Upper lobe of right lung (tissue), 1 donor: ENCODE results near the gene LRRC66. TPM values are rescaled to one million over a fixed set of nuclear protein-coding genes. Genes with fewer than 3 reads are reported as not detected.

Experiments used
- ATAC-seq: fragments of 200-7000 bp; cut with Tn5 transposase; one replicate; pipeline ENCODE4 v1.9.1; 2020; ENCODE audit warnings: mild to moderate bottlenecking, moderate library complexity
- DNase-seq: peaks from one replicate; pipeline ENCODE4 v3.0.0-alpha.2; 2020
- H3K27ac ChIP-seq: fragments of 200-600 bp; one replicate; pipeline ENCODE4 v1.8.0; 2022
- H3K27me3 ChIP-seq: fragments of 200-600 bp; one replicate; pipeline ENCODE4 v1.8.0; 2022; ENCODE audit warnings: mild to moderate bottlenecking
- H3K36me3 ChIP-seq: fragments of 200-600 bp; one replicate; pipeline ENCODE4 v1.8.0; 2022
- H3K4me1 ChIP-seq: fragments of 200-600 bp; one replicate; pipeline ENCODE4 v1.8.0; 2022
- H3K4me3 ChIP-seq: fragments of 200-600 bp; one replicate; pipeline ENCODE4 v1.8.0; 2022; ENCODE audit warnings: mild to moderate bottlenecking
- H3K9me3 ChIP-seq: fragments of 200-600 bp; one replicate; pipeline ENCODE4 v1.8.0; 2022
- intact Hi-C: fragments of 100-400 bp; cut with DNase I; formaldehyde crosslinking; loops from one replicate; pipeline ENCODE4 v1.11.0; 2022
- long read RNA-seq: library from polyadenylated mRNA; unstranded; transcript quantifications from one replicate; pipeline ENCODE4 v2.0.0, GENCODE V29; 2021
- total RNA-seq: library from RNA; stranded (reverse); fragmentation: NEBNext Ultra II Directional; extraction: Animal tissue kit (Norgen Biotek cat#: 25700); gene quantifications from one replicate; pipeline ENCODE4 v1.2.1, GENCODE V29; 2021
- TF ChIP-seq, protein P1 (sequence below): fragments of 200-600 bp; IDR thresholded peaks from one replicate; pipeline ENCODE4 v1.8.0; 2022; ENCODE audit warnings: antibody characterized with exemption
- donor health status: DM: no; HTN: yes; CAD: no; lungs with severe emphysema.

Gene LRRC66, protein sequence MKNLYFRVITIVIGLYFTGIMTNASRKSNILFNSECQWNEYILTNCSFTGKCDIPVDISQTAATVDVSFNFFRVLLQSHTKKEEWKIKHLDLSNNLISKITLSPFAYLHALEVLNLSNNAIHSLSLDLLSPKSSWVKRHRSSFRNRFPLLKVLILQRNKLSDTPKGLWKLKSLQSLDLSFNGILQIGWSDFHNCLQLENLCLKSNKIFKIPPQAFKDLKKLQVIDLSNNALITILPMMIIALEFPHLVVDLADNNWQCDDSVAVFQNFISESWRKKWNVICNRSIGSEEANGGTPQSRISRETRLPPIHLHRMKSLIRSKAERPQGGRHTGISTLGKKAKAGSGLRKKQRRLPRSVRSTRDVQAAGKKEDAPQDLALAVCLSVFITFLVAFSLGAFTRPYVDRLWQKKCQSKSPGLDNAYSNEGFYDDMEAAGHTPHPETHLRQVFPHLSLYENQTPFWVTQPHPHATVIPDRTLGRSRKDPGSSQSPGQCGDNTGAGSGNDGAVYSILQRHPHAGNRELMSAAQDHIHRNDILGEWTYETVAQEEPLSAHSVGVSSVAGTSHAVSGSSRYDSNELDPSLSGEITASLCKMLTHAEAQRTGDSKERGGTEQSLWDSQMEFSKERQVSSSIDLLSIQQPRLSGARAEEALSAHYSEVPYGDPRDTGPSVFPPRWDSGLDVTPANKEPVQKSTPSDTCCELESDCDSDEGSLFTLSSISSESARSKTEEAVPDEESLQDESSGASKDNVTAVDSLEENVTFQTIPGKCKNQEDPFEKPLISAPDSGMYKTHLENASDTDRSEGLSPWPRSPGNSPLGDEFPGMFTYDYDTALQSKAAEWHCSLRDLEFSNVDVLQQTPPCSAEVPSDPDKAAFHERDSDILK
- total RNA-seq: 0.12 TPM
- long read RNA-seq: 0 reads

DNA sequence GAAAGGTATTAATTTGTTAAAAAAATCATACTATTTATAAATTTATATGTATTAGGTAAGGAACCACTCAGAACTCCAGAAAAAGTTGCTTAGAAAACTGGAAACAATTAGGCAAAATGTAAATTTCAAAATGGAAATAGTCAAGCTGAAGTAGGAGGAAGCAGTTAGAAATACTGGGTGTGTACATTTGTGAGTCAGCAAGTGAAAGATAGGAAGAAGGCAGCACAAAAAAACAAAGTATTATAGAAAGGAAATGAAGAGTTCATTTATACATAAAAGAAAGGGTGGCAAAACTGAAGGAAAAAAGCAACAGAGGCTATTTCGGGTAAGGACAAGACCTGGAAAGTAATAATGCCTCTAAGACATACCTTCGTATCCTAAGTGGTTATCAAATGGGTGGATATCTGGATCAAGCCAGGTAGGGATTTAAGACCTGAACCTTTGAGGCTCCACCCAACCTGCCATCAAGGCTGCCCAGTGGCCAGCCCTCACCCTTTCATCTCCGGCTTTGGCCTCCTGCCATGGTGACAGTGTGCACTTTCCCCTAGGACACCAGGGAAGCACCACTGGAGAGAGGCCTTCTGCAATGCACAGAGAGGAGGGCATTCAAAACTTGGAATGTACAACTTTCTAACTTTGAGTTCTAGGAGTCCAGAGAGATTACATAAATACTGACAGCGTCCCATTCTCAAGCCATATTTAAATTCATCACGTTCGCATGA lies at the start of gene LRRC66:
TSS of gene LRRC66 (minus strand) at position 428 of the 722 bp plus-strand sequence. CDS start 2,750 bp downstream, outside the sequence.
- DNase-seq: no peak
- H3K9me3 ChIP-seq: no peaks in the 10 kb centered on the region
- ATAC-seq: no peak
- TF ChIP-seq, protein P1, sequence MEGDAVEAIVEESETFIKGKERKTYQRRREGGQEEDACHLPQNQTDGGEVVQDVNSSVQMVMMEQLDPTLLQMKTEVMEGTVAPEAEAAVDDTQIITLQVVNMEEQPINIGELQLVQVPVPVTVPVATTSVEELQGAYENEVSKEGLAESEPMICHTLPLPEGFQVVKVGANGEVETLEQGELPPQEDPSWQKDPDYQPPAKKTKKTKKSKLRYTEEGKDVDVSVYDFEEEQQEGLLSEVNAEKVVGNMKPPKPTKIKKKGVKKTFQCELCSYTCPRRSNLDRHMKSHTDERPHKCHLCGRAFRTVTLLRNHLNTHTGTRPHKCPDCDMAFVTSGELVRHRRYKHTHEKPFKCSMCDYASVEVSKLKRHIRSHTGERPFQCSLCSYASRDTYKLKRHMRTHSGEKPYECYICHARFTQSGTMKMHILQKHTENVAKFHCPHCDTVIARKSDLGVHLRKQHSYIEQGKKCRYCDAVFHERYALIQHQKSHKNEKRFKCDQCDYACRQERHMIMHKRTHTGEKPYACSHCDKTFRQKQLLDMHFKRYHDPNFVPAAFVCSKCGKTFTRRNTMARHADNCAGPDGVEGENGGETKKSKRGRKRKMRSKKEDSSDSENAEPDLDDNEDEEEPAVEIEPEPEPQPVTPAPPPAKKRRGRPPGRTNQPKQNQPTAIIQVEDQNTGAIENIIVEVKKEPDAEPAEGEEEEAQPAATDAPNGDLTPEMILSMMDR: no peak
- no peak within 1 kb of the TSS for H3K27ac ChIP-seq
- H3K4me1 ChIP-seq: no peaks in the 10 kb centered on the region
- no peak within 1 kb of the TSS for H3K4me3 ChIP-seq
- H3K36me3 ChIP-seq: peaks cover 7% of the 10 kb centered on the region
- intact Hi-C loops: no loop called here
- no peaks in the 10 kb centered on the region for H3K27me3 ChIP-seq

DNA sequence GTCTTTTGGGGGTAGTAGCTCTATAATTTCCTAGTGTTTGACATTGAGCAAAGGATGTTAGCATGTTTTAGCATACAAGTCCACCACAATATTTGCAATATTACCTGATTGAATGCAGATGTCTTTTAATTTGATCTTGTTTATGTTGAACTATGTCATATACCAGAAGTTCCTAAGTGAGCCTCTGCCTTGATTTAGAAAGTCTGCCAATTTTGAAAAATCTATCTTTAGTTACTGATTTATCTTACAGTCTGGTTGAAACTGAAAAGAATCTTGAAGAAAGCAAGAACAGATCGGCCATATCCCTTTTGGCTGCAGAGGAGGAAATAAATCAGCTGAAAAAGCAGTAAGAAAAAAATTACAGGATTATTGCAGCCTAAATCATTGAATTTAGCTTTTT lies 49.4 kb upstream of the LRRC66 start:
- ATAC-seq (no peak), DNase-seq (no peak)
- TF ChIP-seq, protein P1: no peak
- intact Hi-C loops: no loop called here
- Histone ChIP-seq H3K27me3 (peaks cover 5% of the 10 kb centered on the region), H3K27ac (no peak overlapping the region), H3K4me1 (no peaks in the 10 kb centered on the region), H3K36me3 (no peaks in the 10 kb centered on the region), H3K4me3 (no peak overlapping the region), H3K9me3 (no peaks in the 10 kb centered on the region)

DNA sequence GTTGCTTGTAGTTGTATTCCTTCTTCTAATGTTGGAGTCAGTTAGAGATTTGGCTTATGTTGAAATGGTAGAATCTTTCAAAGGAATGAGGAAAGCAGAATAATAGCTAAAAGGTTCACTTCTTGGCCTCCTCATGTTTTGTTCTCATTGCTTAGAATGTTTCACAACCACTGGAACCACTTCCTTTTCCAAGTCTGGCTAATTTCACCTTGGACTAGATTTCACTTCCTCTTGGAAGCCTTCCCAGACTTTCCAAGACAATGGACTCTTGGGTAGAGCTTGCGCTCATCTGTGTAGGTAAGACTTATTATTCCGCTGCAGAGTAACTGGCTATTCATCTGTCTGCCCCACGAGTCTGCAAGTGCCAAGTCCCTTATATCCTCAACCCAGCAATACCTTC lies 39.2 kb upstream of the LRRC66 start:
- TF ChIP-seq, protein P1: no peak
- Histone ChIP-seq H3K4me1 (peaks cover 17% of the 10 kb centered on the region), H3K36me3 (no peaks in the 10 kb centered on the region), H3K9me3 (no peaks in the 10 kb centered on the region), H3K27ac (no peak overlapping the region), H3K27me3 (no peaks in the 10 kb centered on the region), H3K4me3 (no peak overlapping the region)
- ATAC-seq (peak; percentile 86), DNase-seq (no peak)
- intact Hi-C loops: no loop called here

DNA sequence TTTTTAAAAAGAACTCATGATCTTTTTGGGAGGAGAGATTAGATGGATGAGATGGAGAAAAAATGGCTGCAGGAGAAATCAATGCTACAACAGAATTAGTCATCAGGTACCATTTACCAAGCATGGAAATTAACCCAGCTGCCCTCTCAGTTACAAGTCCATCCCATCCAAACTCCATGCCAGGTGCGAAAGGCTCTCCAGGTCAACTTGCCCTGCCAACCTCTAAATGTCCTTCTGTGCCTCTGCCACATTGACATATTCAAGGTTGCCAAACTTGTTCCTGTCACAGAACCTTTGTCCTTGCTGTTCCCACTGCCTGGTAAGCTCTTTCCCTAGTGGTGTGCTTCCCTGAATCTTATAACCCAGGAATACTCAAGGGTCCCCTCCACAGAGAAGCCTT lies 38.1 kb upstream of the LRRC66 start:
- no peaks in the 10 kb centered on the region for H3K36me3 ChIP-seq
- intact Hi-C loops: no loop called here
- no peak for ATAC-seq
- no peaks in the 10 kb centered on the region for H3K27me3 ChIP-seq
- no peaks in the 10 kb centered on the region for H3K9me3 ChIP-seq
- TF ChIP-seq, protein P1: no peak
- H3K27ac ChIP-seq: no peak overlapping the region
- peaks cover 17% of the 10 kb centered on the region for H3K4me1 ChIP-seq
- H3K4me3 ChIP-seq: no peak overlapping the region
- DNase-seq: no peak

DNA sequence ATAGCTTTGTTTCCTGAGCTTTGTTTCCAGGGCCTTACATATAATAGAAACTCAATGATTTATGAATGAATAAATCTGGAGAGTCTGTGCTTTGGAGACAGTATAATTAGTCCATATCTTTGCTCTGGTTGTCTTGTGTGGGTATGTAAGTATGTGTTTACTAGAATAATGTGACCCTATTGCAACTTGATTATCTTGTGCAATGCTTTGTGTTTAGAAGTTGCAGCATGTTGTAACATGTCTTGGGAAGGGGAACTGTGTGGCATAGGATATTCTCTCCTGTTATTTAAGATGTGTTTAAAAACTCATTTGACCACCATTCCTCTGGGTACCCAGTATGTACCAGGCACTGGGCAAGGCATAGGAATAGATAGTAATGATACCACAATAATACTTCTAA lies 37.0 kb upstream of the LRRC66 start:
- no peaks in the 10 kb centered on the region for H3K9me3 ChIP-seq
- H3K4me1 ChIP-seq: peaks cover 17% of the 10 kb centered on the region
- TF ChIP-seq, protein P1: no peak
- DNase-seq (no peak), ATAC-seq (peak; percentile 62)
- no peak overlapping the region for H3K27ac ChIP-seq
- no peaks in the 10 kb centered on the region for H3K27me3 ChIP-seq
- H3K36me3 ChIP-seq: no peaks in the 10 kb centered on the region
- intact Hi-C loops: no loop called here
- H3K4me3 ChIP-seq: no peak overlapping the region
